ENCODE data around the gene SLC27A2. TPM values are rescaled to one million over a fixed set of nuclear protein-coding genes. Genes with fewer than 3 reads are reported as not detected.

SLC27A2 gene
- total RNA-seq, 1 donor: under 0.01 TPM

GRCh38 chr15:50249704-50250103 lies 67.7 kb downstream of the SLC27A2 start:
- no peak overlapping the region for H3K4me3 ChIP-seq (ENCODE audit: low read depth, low read length)
- no peak for TF ChIP-seq CTCF (IDR thresholded peaks at IDR 0.05; ENCODE audit: insufficient read depth, low read depth, low read length)
- DNase-seq (ENCODE audit: low read depth): no peak

GRCh38 chr15:50250760-50251394 lies 68.9 kb downstream of the SLC27A2 start:
- no peak for TF ChIP-seq CTCF (IDR thresholded peaks at IDR 0.05; ENCODE audit: insufficient read depth, low read depth, low read length)
- H3K4me3 ChIP-seq (ENCODE audit: low read depth, low read length): no peak overlapping the region
- no peak for DNase-seq (ENCODE audit: low read depth)

GRCh38 chr15:50251638-50252182 lies 69.7 kb downstream of the SLC27A2 start:
- no peak overlapping the region for H3K4me3 ChIP-seq (ENCODE audit: low read depth, low read length)
- DNase-seq (ENCODE audit: low read depth): no peak
- peak; percentile 1 for TF ChIP-seq CTCF (IDR thresholded peaks at IDR 0.05; ENCODE audit: insufficient read depth, low read depth, low read length)

GRCh38 chr15:50252556-50252955 lies 70.6 kb downstream of the SLC27A2 start:
- H3K4me3 ChIP-seq (ENCODE audit: low read depth, low read length): no peak overlapping the region
- no peak for DNase-seq (ENCODE audit: low read depth)
- no peak for TF ChIP-seq CTCF (IDR thresholded peaks at IDR 0.05; ENCODE audit: insufficient read depth, low read depth, low read length)

GRCh38 chr15:50256188-50257041 lies 74.4 kb downstream of the SLC27A2 start:
- DNase-seq (ENCODE audit: low read depth): peak; percentile 77
- H3K4me3 ChIP-seq (ENCODE audit: low read depth, low read length): no peak overlapping the region
- TF ChIP-seq CTCF (IDR thresholded peaks at IDR 0.05; ENCODE audit: insufficient read depth, low read depth, low read length): no peak

- no peak for DNase-seq (ENCODE audit: low read depth)
- TF ChIP-seq CTCF (IDR thresholded peaks at IDR 0.05; ENCODE audit: insufficient read depth, low read depth, low read length): no peak
- no peak overlapping the region for H3K4me3 ChIP-seq (ENCODE audit: low read depth, low read length)
These were observed 75.3 kb downstream of the SLC27A2 start for GRCh38 chr15:50257332-50257731.
